HUES48 (cell line): ENCODE measurements around the gene C17orf78.
"Not testable (repeated sequence)": the region's sequence is repeated elsewhere in the genome, so short reads cannot be mapped to it uniquely, and the experiment has no call there.

Experiments
- H3K27ac ChIP-seq: one replicate; pipeline ENCODE4 v1.7.0; 2013; ENCODE audit warnings: low read depth, low read length, inconsistent platforms
- H3K27me3 ChIP-seq: 2 replicates; pipeline ENCODE4 v1.6.1; 2013; ENCODE audit warnings: mild to moderate bottlenecking, low read length; ENCODE audit not compliant: control insufficient read depth, insufficient read depth
- H3K36me3 ChIP-seq: 2 replicates; pipeline ENCODE4 v1.6.1; 2013; ENCODE audit warnings: low read length; ENCODE audit not compliant: control insufficient read depth, insufficient read depth
- H3K4me1 ChIP-seq: 2 replicates; pipeline ENCODE4 v1.6.1; 2013; ENCODE audit warnings: mild to moderate bottlenecking, low read length; ENCODE audit not compliant: control insufficient read depth, insufficient read depth
- H3K4me3 ChIP-seq: 2 replicates; pipeline ENCODE4 v1.5.1; 2013; ENCODE audit warnings: mild to moderate bottlenecking, low read depth, low read length
- H3K9ac ChIP-seq: 2 replicates; pipeline ENCODE4 v1.6.1; 2013; ENCODE audit warnings: mild to moderate bottlenecking, low read depth, low read length, moderate library complexity
- H3K9me3 ChIP-seq: 2 replicates; pipeline ENCODE4 v1.6.1; 2013; ENCODE audit warnings: low read length; ENCODE audit not compliant: control insufficient read depth, insufficient read depth

The C17orf78 gene

DNA sequence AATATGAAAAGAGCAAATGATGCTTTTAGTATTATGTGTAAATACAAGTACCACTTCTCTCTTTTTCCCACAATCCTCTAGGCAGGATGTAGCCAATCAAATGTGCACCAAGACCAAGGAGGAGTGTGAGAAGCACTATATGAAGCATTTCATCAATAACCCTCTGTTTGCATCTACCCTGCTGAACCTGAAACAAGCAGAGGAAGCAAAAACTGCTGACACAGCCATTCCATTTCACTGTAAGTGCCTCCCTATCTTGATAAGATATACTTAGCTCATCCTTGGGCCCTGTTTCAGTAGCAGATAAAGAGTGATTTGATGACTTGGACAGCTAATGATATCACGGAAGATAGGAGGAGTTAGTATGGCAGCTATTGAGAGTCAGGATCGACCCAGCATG, 64.6 kb downstream of the C17orf78 start:
- Histone ChIP-seq H3K4me3 (no peak overlapping the region), H3K4me1 (no peaks in the 10 kb centered on the region), H3K27me3 (no peaks in the 10 kb centered on the region), H3K9me3 (no peaks in the 10 kb centered on the region), H3K9ac (no peak overlapping the region), H3K36me3 (peaks cover 67% of the 10 kb centered on the region), H3K27ac (no peak overlapping the region)

DNA sequence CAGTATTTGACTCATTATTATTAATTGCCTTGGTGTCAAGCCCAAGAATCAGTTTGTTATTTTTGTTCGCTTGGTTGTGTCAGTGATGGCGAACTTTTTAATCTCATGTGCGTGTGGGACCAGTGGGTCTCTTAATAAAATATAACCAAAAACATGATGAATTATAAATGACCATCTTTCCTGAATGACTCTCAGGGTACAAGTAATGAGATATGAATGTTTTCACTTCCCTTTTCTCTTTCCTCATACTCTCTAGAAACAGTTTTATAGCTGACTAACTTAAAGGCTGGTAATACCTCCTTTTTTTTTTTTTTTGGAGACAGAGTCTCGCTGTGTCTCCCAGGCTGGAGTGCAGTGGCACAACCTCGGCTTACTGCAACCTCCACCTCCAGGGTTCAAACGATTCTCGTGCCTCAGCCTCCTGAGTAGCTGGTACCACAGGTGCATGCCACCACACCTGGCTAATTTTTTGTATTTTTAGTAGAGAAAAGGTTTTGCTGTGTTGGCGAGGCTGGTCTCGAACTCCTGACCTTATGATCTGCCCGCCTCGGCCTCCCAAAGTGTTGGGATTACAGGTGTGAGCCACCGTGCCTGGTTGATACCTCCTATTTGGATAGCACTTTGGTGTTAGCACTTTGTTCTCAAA, 65.7 kb downstream of the C17orf78 start:
- not testable (repeated sequence) for H3K27me3 ChIP-seq, H3K27ac ChIP-seq, H3K4me3 ChIP-seq, H3K4me1 ChIP-seq, H3K9me3 ChIP-seq, H3K9ac ChIP-seq
- peaks cover 75% of the 10 kb centered on the region for H3K36me3 ChIP-seq
